GM21723 (cell line): ENCODE measurements around the gene STIP1.

Source experiments
- ATAC-seq: cut with Tn5 transposase; IDR thresholded peaks from one replicate; pipeline ENCODE4 v1.9.1; 2021; ENCODE audit warnings: mild to moderate bottlenecking, moderate library complexity; ENCODE audit not compliant: unreplicated experiment

Gene STIP1

GRCh38 chr11:64196626-64197025, 10.7 kb downstream of the STIP1 start:
- no peak for ATAC-seq

- ATAC-seq: no peak
Observed at GRCh38 chr11:64198511-64198910, 12.5 kb downstream of the STIP1 start.

GRCh38 chr11:64201543-64201942, 15.6 kb downstream of the STIP1 start:
- ATAC-seq: no peak

- no peak for ATAC-seq
Observed at GRCh38 chr11:64202992-64203391, 17.0 kb downstream of the STIP1 start.

GRCh38 chr11:64203421-64204079, 17.6 kb downstream of the STIP1 start:
- ATAC-seq: no peak

GRCh38 chr11:64204080-64204440, 18.1 kb downstream of the STIP1 start:
- ATAC-seq: no peak

- ATAC-seq: no peak
Observed at GRCh38 chr11:64204464-64204989, 18.6 kb downstream of the STIP1 start.

- peak; percentile 4 for ATAC-seq
Observed at GRCh38 chr11:64206457-64207255, 20.7 kb downstream of the STIP1 start, which contains the start of gene FERMT3. FERMT3 (plus strand) TSS chr11:64206721; CDS start chr11:64207365, 644 bp downstream.

- ATAC-seq: peak; percentile 58
Observed at GRCh38 chr11:64207256-64208085, 21.5 kb downstream of the STIP1 start.

- ATAC-seq: no peak
Observed at GRCh38 chr11:64208086-64208795, 22.3 kb downstream of the STIP1 start.

GRCh38 chr11:64208796-64209562, 23.0 kb downstream of the STIP1 start:
- ATAC-seq: no peak

GRCh38 chr11:64209563-64209843, 23.5 kb downstream of the STIP1 start:
- ATAC-seq: no peak

GRCh38 chr11:64210301-64211020, 24.5 kb downstream of the STIP1 start:
- no peak for ATAC-seq

- ATAC-seq: no peak
Observed at GRCh38 chr11:64211181-64211872, 25.4 kb downstream of the STIP1 start.

- no peak for ATAC-seq
Observed at GRCh38 chr11:64216879-64217278, 30.9 kb downstream of the STIP1 start.

GRCh38 chr11:64218628-64219353, 32.8 kb downstream of the STIP1 start:
- no peak for ATAC-seq

GRCh38 chr11:64219354-64219684, 33.3 kb downstream of the STIP1 start:
- no peak for ATAC-seq

- no peak for ATAC-seq
Observed at GRCh38 chr11:64219755-64220154, 33.8 kb downstream of the STIP1 start.
